GM18867 (cell line): ENCODE measurements around the gene RAB9B.

Experiments used
- ATAC-seq: cut with Tn5 transposase; IDR thresholded peaks from one replicate; pipeline ENCODE4 v1.9.1; 2021; ENCODE audit warnings: mild to moderate bottlenecking, moderate library complexity; ENCODE audit not compliant: unreplicated experiment

RAB9B gene

GRCh38 chrX:103773445-103773844 is 58.6 kb downstream of the RAB9B start:
- ATAC-seq = no peak
